ENCODE results near the gene SH2D6. TPM values are rescaled to one million over a fixed set of nuclear protein-coding genes. Genes with fewer than 3 reads are reported as not detected.

The SH2D6 gene
- total and polyA plus RNA-seq, 10 donors = 0.20 to 0.94 TPM; not detected in 8

GRCh38 chr2:85383850-85384249 lies 34.7 kb upstream of the SH2D6 start:
- TF ChIP-seq POLR2A (IDR thresholded peaks at IDR 0.05) = no peak
- no peak for TF ChIP-seq POLR2AphosphoS5 (IDR thresholded peaks at IDR 0.05)
- TF ChIP-seq CTCF (IDR thresholded peaks at IDR 0.05 in 8 of 11, conservative IDR thresholded peaks at IDR 0.05 in 3 of 11) = no peak
- Histone ChIP-seq H3K4me3 (no peak overlapping the region), H3K9me3 (peaks cover 0 to 18% (median 14%) of the 10 kb centered on the region in 8 donors), H3K27ac (no peak overlapping the region), H3K36me3 (peaks cover 3 to 100% (median 51%) of the 10 kb centered on the region in 6 donors), H3K4me1 (no peaks in the 10 kb centered on the region), H3K27me3 (replicated peaks in 1 of 7) (no peaks in the 10 kb centered on the region)
- DNase-seq = no peak
- intact Hi-C loops (cut with DNase I; ENCODE audit: low total_unique reads) = no loop called here
- WGBS, 5 donors = 88 to 94% (median 91%) methylated on average over 4 of the region's 4 CpGs

- TF ChIP-seq POLR2A (IDR thresholded peaks at IDR 0.05) = no peak
- TF ChIP-seq CTCF (IDR thresholded peaks at IDR 0.05 in 8 of 11, conservative IDR thresholded peaks at IDR 0.05 in 3 of 11) = no peak
- no peak for TF ChIP-seq POLR2AphosphoS5 (IDR thresholded peaks at IDR 0.05)
- DNase-seq = no peak
- WGBS, 5 donors = 70 to 100% (median 85%) methylated on average over 2 of the region's 2 CpGs
- Histone ChIP-seq H3K4me3 (no peak overlapping the region), H3K4me1 (no peaks in the 10 kb centered on the region), H3K9me3 (peaks cover 0 to 1% (median under 1%) of the 10 kb centered on the region in 8 donors), H3K36me3 (peaks cover 0 to 100% (median 54%) of the 10 kb centered on the region in 6 donors), H3K27me3 (replicated peaks in 1 of 7) (no peaks in the 10 kb centered on the region), H3K27ac (no peak overlapping the region)
- intact Hi-C loops (cut with DNase I; ENCODE audit: low total_unique reads) = no loop called here
Measured at GRCh38 chr2:85385746-85386145, 32.8 kb upstream of the SH2D6 start.

GRCh38 chr2:85387754-85388153 lies 30.8 kb upstream of the SH2D6 start:
- WGBS, 5 donors = 93 to 96% (median 96%) methylated on average over 2 of the region's 2 CpGs
- Histone ChIP-seq H3K4me1 (peaks cover 0 to 18% (median 13%) of the 10 kb centered on the region in 6 donors), H3K9me3 (no peaks in the 10 kb centered on the region), H3K4me3 (no peak overlapping the region), H3K27me3 (replicated peaks in 1 of 7) (no peaks in the 10 kb centered on the region), H3K36me3 (peaks cover 0 to 100% (median 53%) of the 10 kb centered on the region in 6 donors), H3K27ac (no peak overlapping the region)
- no peak for DNase-seq
- TF ChIP-seq CTCF (IDR thresholded peaks at IDR 0.05 in 8 of 11, conservative IDR thresholded peaks at IDR 0.05 in 3 of 11) = no peak
- TF ChIP-seq POLR2A (IDR thresholded peaks at IDR 0.05) = no peak
- no peak for TF ChIP-seq POLR2AphosphoS5 (IDR thresholded peaks at IDR 0.05)
- intact Hi-C loops (cut with DNase I; ENCODE audit: low total_unique reads) = no loop called here

DNA sequence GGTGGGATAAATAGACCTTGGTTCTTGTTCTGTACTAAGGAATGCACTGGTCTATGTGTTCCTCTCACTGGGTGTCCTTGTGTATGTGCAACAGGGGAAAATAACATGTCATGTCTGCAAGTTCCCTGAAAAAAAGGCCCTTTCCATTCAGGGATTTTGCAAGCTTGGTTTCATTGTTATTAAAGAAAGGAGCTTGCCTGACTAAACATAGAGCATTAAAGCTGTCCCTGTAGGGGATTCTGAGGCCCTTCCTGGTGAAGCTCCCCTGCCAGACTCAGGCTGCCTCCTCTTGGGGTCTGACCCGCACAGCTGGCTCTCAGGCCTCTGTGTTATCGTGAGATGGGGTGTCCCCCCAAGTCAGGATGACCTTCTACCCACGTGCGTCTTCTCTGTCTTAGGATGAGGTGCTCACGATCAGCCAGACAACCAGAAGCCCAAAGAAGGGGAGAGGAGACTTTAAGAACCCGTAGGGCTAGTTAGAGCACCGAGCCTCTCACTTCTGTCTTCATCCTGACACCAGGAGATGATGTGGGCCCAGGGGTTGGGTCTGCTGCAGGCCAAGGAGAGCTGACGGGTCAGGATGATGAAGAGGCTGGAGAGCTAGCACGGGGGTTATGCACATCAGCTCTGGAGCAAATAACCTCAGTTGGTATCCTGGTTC lies 29.5 kb upstream of the SH2D6 start:
- 87 to 93% (median 91%) methylated on average over 9 of the region's 9 CpGs for WGBS, 5 donors
- TF ChIP-seq POLR2AphosphoS5 (IDR thresholded peaks at IDR 0.05) (no peak), POLR2A (IDR thresholded peaks at IDR 0.05) (no peak), CTCF (IDR thresholded peaks at IDR 0.05 in 8 of 11, conservative IDR thresholded peaks at IDR 0.05 in 3 of 11) (no peak)
- peaks cover 3 to 26% (median 17%) of the 10 kb centered on the region in 6 donors for H3K4me1 ChIP-seq
- peak; percentile 56 for DNase-seq
- H3K27me3 ChIP-seq (replicated peaks in 1 of 7) = no peaks in the 10 kb centered on the region
- no peak overlapping the region for H3K27ac ChIP-seq
- peaks cover 0 to 100% (median 53%) of the 10 kb centered on the region in 6 donors for H3K36me3 ChIP-seq
- H3K4me3 ChIP-seq = no peak overlapping the region
- intact Hi-C loops (cut with DNase I; ENCODE audit: low total_unique reads) = no loop called here
- H3K9me3 ChIP-seq = no peaks in the 10 kb centered on the region
